ENCODE data around the gene DOK6.
"Not testable (repeated sequence)": the region's sequence is repeated elsewhere in the genome, so short reads cannot be mapped to it uniquely, and the experiment has no call there.

Gene DOK6

DNA sequence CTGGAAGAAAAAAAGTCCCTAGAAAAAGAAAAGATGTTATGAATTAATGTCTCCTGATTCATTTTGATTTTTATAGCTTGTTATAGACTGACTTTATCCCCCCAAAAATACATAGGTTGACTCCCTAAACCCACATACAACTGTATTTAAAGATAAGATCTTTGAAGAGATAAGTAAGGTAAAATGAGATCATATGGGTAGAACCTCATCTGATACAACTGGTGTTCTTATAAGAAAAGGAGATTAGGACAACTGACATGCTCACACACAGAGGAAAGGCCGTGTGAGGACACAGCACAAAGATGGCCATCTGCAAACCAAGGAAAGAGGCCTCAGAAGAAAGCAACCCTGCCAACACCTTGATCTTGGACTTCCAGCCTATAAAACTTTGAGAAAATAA lies 429.5 kb downstream of the DOK6 start:
- no peak for DNase-seq

DNA sequence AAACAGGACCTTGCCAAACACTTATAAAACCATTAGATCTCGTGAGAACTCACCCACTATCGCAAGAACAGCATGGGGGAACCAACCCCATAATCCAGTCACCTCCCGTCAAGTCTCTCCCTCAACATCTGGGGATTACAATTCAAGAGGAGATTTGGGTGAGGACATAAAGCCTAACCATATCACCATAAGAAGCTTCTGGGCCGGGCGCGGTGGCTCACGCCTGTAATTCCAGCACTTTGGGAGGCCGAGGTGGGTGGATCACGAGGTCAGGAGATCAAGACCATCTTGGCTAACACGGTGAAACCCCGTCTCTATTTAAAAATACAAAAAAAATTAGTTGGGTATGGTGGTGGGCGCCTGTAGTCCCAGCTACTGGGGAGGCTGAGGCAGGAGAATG lies 434.3 kb downstream of the DOK6 start:
- DNase-seq, result not testable (repeated sequence)

DNA sequence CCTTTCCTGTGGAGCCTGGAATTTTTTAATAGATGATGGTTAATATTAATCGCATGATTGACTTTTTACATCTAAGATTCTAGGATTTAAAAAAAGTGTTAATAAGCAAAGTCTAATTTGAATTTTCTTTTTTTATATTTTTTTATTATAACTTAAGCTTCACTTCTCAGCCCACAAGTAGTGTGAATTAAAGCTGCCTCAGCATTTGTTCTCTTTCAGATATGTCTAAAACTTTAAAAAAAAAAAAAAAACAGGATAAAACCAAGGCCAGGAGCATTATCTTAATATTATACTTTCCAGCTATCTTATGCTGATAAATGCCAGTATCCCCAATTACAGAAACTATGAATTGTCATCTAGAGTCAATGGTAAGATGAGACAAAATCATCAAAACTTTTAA lies 437.3 kb downstream of the DOK6 start:
- no peak for DNase-seq

DNA sequence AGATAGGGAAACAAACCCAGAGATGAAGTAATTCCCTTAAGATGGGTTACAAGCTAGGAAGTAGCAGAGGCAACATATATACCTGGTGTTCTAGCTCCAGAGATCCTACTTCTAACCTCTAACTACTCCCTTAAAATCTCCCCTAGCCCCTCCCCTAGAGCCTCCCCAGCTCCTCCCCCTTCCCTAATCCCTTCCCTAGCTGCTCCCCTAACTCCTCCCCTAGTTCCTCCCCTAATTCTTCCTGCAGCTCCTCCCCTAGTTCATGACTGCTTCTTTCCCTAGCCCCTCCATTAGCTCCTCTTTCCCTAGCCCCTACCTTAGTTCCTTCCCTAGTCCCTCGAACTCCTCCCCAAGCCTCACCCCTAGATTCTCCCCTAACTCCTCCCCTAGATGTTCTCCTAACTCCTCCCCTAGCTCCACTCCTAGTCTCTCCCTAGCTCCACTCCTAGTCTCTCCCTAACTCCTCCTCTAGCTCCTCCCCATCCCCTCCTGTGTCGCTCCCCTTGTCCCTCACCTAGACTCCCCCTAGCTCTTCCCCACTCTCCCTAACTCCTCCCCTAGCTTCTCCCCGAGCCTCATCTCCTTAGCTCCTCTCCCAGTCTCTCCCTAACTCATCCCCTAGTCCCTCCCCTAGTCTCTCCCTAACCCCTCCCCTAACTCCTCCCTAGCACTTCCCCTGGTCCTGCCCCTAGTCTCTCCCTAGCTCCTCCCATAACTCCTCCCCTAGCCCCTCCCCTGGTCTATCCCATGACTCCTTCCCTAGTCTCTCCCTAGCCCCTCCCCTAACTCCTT lies 438.1 kb downstream of the DOK6 start:
- DNase-seq, result no peak

DNA sequence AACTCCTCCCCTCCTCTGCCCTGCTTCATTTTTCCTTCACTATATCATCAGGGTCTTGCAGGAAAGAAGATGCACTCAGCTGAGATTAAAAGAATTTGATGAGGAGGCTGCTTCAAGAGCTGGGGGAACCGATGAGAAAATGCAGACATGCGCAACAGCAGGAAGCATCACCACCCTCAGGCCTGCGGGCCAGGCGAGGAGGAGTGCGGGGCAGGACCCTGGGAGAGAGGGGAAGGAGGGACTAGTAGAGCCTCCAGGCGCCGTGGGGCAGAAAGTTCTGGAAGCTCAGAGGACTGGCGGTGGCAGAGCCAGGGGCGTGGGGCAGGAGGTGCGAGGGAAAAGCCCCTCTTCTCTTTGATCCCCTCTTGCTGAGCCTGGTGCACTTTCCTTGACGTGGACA lies 438.8 kb downstream of the DOK6 start:
- DNase-seq, result no peak

DNA sequence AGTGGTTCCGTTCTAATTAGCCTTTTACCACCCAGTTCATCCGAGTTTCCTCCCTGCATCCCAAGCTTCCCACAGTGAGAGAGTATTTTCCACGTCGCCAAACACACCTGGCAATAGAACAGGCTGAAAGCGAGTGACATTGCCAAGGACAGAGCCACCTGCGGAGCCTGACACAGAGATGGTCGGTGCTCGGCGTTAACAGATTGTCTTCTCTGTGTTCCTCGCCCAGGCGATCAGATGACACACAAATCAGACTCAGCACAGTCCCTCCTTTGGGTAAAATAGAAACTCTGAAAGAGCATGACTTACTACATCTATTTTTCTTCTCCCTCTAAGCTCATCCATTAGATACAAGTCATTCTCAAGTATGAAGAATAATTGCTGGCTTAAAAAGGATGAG lies 439.3 kb downstream of the DOK6 start:
- DNase-seq, result no peak

DNA sequence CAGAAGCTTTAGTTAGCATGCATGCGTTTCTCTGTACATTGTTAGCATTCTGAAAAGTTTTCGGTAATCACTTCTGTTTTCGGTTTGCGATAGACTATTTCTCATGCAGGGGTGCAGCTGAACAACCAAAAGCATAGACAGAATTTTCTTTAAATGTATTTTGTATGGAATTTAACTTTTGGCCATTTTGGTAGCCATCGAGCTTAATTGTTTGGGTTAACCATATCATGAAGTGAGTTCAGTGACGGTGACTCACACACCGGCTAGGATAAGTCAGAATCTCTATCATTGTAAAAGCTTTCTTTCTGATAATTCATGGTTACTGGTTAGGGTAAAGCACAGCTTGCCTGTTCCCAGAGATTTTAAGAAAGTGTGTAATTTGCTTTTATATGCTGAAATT lies 439.8 kb downstream of the DOK6 start:
- no peak for DNase-seq

DNA sequence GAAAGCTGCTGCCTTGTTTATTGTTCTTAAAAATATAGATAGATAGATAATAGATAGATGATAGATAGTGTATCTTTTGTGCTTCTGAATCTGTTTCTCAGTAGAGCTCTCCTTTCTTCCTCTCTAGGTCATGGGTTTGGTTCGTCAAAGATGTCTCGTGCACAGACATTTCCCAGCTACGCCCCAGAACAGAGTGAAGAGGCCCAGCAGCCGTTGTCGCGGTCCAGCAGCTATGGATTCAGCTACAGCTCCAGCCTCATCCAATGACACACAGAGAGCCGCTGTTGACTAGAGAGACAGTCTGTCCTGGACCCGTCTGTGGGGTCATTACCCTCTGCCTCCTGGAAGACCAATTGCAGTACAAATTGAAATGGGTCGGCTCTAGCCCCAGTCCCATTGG lies 440.4 kb downstream of the DOK6 start:
- no peak for DNase-seq

DNA sequence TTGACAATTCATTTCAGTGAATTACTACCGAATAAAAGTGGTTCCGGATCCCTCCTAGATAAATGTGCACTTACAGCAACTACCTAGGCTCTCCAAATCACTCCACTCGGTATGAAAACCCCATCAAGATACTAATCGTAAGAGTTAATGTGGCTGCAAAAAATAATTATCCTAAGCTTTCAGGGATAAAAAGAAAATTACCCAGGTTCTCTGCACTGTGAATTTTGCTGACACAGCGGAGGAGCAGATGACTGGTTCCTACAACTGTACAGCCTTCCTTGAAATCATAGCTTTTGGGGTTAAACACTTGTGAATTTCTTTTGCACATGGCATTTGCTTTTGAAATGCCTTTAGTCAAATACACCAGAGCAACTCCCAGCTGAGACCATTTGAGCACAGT lies 442.3 kb downstream of the DOK6 start:
- no peak for DNase-seq

DNA sequence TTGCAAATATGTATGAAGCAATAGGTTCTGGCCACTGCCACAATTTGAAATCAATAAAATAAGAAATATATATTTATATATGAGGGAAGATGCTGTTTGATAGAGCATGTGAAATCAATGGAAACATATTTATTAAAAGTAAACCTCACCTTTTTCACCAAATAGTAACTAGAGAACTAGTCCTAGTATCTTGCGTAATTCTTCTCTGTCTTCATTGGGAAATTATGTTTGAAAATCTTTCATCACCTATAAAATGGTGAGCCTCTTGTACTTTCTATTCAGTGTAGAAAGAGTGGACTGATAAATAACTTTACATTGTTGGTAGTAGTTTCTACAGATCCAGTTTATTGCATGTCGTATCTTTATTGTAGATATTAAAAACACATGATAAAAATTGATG lies 444.0 kb downstream of the DOK6 start:
- DNase-seq, result no peak

DNA sequence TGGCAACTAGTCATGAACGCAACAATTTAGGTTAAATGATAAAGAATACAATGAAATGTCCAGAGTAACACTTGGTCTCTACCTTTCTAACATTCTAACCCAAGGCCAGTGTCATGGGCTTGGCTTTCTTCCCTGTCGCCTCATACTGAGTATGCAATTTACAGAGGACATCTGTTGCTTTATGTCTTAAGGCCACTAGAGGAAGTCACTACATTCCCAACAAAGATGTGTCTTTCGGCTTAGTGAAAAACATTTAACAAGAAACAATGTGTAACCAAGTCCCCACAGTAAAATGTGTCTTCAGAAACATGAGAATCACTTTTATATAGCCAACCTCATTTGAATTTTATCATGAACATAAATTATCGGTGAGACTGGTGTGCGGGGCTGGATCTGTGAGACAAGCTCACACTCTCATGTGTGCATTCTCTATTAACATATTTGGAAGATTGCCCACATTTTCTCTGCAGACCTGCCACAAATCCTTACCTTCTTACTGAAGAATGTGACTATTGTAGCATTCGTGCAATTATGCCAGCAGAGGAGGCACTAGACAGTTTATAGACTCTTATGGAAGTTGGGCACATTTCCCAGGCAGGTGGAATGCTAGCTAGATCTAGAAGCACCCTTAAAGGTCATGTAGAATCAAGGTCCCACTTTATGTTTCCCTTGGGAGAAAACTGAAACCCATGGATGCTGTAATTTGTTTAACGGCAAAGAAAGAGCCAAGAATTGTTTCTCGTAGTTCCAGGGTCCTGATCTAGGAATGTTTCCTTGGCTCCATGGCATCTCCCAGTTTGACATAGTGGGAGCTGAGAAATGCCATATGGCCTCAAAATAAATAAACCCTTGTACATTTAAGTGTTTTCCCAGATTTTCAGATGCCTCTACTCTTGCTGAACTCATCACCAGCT lies 445.2 kb downstream of the DOK6 start:
- no peak for DNase-seq

DNA sequence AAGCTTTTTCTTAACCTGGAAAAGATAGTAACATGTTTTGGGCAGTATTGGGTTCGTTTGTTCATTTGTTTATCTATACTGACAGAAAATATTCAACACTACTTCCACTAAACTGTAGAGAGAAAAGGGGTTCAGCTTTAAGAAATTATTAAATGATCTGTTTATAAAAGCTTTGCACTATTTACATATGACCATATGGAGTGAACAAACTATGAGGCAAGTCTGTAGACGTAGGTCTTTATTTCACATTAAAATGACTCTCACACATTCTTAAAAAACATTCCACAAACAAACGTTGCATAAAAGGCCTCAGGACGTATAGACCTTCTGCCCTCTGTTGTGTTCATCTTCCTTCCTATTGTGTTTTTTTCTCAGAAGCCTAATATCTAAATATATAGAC lies 452.4 kb downstream of the DOK6 start:
- DNase-seq, result no peak

DNA sequence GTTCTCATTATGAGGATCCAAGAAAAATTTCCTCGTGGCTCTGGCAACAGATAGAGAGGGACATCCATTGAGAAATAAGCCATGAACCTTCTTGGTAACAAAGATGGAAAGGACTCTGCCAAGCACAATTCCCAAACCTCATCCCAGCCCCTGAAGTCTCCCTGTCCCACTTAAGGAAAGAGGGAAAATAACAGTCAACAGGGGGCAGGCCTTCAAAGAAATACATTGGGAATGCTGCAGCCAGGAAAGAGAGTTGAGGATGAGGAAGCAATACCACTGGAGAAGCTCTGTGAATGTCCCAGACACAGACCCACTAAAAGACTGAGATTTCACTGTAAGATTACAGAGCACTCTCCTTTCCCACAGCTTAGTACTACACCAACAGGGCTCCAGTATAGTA lies 453.8 kb downstream of the DOK6 start:
- no peak for DNase-seq

DNA sequence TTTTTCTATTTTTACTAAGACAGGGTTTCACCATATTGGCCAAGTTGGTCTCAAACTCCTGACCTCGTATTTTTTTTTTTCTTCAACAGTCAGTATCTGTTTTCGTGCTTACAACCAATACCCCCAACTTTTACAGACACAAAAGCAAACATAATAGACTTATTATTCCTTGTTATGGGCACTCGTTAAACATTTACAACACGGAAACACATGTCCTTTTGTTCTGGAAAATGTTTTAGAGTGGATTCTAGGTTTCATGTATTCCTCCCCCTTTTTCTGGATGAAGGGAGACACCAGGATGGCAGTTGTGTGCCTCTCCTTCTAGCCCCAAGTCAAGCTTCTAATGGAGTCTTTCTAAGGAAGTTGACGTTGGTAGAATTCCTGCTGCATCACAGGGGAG lies 458.2 kb downstream of the DOK6 start:
- DNase-seq, result no peak

DNA sequence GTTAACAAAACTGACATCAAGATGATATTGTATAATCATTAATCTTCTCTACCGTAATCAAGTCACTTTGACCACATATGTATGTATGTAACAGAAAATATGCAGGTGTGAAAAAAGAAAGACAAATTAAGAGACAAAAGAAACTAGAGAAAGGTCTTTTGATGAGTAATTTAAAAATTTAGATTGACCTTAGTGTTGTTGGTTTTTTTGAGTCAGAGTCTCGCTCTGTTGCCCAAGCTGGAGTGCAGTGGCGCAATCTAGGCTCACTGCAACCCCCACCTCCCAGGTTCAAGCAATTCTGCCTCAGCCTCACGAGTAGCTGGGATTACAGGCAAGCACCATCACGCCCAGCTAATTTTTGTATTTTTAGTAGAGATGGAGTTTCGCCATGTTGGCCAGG lies 464.1 kb downstream of the DOK6 start:
- not testable (repeated sequence) for DNase-seq

DNA sequence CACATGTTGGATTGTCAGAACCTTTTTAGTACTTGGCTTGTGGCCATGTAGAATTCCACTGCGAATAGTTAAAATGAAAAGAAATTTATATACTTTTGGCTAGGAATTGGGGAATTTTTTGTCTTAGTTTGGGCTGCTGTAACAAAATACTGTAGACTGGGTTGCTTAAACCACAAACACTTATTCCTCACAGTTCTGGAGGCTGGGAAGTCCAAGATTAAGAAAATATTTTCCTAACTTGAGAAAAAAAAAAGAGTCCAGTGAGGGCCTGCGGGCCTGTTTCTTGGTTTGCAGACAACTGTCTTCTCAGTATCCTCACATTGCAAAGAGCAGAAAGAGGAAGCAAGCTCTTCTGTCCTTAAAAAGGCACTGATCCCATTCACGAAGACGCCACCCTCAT lies 465.1 kb downstream of the DOK6 start:
- DNase-seq, result no peak

DNA sequence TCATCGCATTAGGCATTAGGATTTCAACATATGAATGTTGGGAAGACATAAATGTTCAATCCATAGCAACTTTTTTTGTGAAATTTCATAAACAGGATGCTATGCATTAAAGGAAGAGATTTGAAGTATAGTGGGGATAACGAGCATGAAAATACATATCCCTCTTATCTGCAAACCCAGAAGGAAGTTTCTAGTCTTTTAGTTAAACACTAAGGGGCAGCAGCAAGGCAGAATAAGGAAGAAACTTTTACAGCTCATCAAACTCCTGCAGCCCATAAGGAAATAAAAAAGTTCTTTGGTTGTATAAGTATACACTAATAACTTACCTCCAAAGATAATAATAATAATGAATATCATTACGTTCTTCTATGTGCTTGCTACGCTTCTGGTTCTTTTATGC lies 465.5 kb downstream of the DOK6 start:
- DNase-seq, result no peak

DNA sequence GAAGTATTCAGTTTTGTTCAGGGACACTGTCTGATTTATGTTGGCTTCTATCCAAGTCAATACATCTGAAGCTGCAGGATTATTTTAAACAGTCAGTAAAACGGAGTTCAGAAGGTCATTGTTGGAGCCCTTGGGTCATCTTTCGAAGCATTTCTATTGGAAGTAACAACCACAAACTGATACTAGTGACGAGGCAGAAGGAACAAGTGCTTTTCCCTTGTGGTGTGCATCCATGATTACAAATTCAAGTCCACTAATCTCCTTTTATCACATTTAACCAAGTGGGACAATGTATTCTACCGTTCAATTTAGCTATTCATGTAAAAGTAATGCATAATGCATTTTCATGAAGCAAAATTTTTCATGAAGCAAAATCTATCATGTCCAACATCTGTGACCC lies 470.0 kb downstream of the DOK6 start:
- no peak for DNase-seq

DNA sequence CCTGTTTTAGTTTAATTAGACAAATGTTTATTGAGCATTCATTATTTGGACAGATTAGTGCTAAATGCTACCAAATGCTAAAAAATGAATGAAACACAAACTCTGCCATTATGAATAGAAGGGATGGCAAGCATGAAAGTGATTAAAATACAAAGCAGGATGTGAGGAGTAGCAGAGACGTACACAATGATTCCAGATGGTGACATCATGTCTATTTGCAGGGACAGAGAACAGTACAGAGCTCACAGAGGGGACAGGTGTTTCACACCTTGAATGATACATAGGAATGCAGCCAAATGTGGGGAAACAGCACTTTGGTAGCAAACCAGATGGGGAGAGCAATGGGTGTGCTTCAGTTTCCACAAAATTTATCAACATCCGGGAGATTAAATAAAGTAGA lies 470.7 kb downstream of the DOK6 start:
- no peak for DNase-seq

DNA sequence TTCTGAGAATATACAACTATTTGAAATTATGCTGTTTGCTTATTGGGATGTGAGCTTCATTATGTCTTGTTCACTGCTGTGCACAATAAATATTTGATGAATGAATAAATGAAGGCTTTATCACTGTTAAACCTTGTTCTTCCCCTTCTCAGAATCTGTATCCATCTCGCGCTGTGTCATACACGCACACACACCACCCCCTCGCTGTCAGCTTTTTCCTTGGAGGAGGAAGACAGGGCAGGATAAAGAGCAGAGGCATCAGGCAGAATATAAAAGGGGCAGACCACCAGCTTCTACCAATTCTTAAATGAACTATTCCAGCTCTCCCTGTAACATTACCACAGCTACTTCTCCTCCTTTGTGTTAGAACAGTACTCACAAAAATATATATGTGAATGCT lies 472.0 kb downstream of the DOK6 start:
- DNase-seq, result no peak

DNA sequence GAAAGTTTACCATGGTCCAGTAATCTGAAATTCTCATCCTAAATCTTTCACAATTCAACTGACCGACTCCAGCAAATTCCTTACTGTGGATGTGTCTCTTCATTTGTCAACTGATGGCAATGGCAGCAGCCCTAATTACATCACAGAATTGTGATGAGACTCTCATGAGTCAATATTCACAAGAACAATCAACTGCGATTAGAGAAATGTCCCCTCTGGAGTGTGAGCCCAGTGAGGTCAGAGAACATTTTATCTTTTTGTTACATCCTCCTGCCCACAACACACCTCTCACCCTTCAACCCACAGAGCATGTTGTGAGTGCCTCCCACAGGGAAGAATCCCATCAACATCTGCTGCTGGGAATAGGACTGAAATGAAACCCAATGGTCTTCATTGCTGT lies 473.4 kb downstream of the DOK6 start:
- DNase-seq, result no peak

DNA sequence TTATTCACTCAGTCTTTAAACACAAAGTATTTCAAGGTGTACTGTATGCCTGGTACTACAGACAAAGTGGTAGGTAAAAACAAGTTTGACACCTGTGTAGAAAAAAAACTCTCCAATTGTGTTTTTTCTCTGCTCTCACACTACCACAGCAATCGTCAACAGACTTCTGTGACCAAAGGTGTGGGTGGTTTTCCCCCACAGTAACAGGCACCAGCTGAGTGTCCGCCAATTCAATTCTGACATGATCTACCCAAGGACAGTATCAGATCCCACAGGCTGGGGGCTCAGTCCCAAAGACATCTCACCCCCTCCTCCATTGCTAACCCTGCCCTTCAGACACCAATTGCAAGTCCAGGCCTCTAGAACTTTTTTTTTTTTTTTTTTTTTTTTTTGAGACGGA lies 475.8 kb downstream of the DOK6 start:
- DNase-seq, result no peak

DNA sequence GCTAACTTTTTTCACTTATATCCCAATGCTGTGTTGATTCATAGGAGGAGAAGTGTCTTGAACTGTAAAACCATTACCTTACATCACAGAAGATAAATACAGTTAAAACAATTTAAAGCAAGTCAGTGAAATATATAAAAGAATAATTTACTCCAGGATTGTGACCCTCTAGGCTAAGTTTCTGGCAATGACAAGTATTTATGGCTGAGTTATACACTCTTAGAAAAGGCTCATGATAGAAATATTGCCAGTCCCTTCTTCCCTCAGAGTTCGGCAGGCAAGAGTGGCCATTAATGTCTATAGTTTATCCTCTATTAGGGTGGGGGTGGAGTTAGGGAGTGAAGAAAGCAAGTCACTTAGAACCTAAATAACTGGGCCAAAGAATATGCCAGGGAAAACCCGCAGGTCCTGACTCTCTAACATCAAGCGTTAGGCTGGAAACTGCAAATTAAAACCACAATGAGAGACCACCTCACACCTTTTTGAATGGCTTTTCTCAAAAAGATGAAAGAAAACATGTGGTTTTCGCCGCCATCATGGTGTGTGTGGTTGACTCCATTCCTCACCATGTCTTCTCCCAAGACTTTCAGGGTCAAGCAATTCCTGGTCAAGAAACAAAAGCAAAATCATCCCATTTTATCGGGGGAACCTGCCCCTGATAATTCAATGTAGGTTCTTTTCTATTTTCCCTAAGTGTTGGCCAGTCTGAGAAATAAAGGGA lies 477.7 kb downstream of the DOK6 start:
- DNase-seq, result no peak

DNA sequence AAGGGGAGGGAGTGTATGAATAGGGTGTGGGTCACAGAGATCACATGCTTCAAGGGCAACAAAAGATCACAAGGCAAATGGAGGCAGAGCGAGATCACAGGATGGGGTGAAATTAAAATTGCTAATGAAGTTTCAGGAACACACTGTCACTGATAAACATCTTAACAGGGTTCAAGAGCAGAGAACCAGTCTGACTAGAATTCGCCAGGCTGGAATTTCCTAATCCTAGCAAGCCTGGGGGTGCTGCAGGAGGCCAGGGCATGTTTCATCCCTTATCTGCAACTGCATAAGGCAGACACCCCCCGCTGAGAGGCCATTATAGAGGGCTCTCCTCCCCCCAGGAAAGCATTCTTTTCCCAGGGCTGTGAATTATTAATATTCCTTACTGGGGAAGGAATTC lies 478.4 kb downstream of the DOK6 start:
- DNase-seq, result not testable (repeated sequence)

Measured in NCI-H2081 treated with DMSO at 0.1 percent for 48 hours (cell line).